B cell (primary cell): Measurements from ENCODE around the gene ADAMTSL1.

Source experiments
- CTCF ChIP-seq: fragments of 200-600 bp; IDR thresholded peaks from one replicate; pipeline ENCODE4 v1.8.0; 2022; ENCODE audit warnings: antibody characterized with exemption, mild to moderate bottlenecking
- EZH2 ChIP-seq: IDR thresholded peaks from 2 replicates; pipeline ENCODE4 v1.6.1; 2012; ENCODE audit warnings: borderline replicate concordance, low read depth, mild to moderate bottlenecking, moderate library complexity, low read length; ENCODE audit not compliant: insufficient read depth, poor library complexity, severe bottlenecking

GRCh38 chr9:18739641-18740318 is 265.8 kb downstream of the ADAMTSL1 start:
- TF ChIP-seq CTCF (no peak), EZH2 (no peak)
